ENCODE measurements around the gene ZNF579. TPM values are rescaled to one million over a fixed set of nuclear protein-coding genes. Genes with fewer than 3 reads are reported as not detected.

The ZNF579 gene
- total and polyA plus RNA-seq, 2 donors (not counting 3 experiments of a cell fraction or from before 2014, with no cell fraction given) = 11.6 to 15.7 TPM

GRCh38 chr19:55623130-55623529, 42.5 kb upstream of the ZNF579 start:
- Histone ChIP-seq H3K36me3 (ENCODE audit: control insufficient read depth in 2 of 2, extremely low read depth in 1 of 2, insufficient read depth in 2 of 2, low read length in 2 of 2) (peaks cover 0 to 3% of the 10 kb centered on the region in 2 experiments), H3K4me1 (ENCODE audit: control insufficient read depth, extremely low read depth, insufficient read depth, low read length) (peaks cover 6% of the 10 kb centered on the region), H3K9me1 (replicated peaks; ENCODE audit: control insufficient read depth, extremely low read depth, insufficient read depth, low read length) (no peaks in the 10 kb centered on the region), H3K9ac (replicated peaks; ENCODE audit: extremely low read depth, insufficient read depth, low read length) (no peak overlapping the region), H3K9me3 (replicated peaks; ENCODE audit: control insufficient read depth, insufficient read depth, low read length) (no peaks in the 10 kb centered on the region), H3K27me3 (ENCODE audit: control insufficient read depth in 2 of 2, insufficient read depth in 2 of 2, low read length in 2 of 2) (no peaks in the 10 kb centered on the region), H3K27ac (ENCODE audit: insufficient read depth, low read depth, low read length) (no peak overlapping the region), H3K79me2 (ENCODE audit: control insufficient read depth, insufficient read depth, low read length) (no peaks in the 10 kb centered on the region), H3K4me2 (ENCODE audit: insufficient read depth, low read length) (no peak overlapping the region), H4K20me1 (replicated peaks; ENCODE audit: control insufficient read depth, extremely low read depth, insufficient read depth, low read length) (no peaks in the 10 kb centered on the region), H2AFZ (ENCODE audit: low read depth, low read length) (no peak overlapping the region), H3K4me3 (replicated peaks in 1 of 3; ENCODE audit: insufficient read depth in 1 of 3, low read depth in 1 of 3, low read length in 3 of 3) (no peak overlapping the region)
- FAIRE-seq (no peak), DNase-seq (ENCODE audit: low read depth, low spot score) (no peak)
- POLR2A ChIA-PET = interaction anchor here (0.6 kb wide), 1 partner anchor 75 kb away, joined by 3 read pairs; no protein-coding TSS in a partner anchor
- no TSS peak for BruUV-seq (replicated peaks)
- intact Hi-C loops (cut with micrococcal nuclease) = no loop called here
- TF ChIP-seq EZH2 (IDR thresholded peaks at IDR 0.05; ENCODE audit: borderline replicate concordance, low read depth, low read length, severe bottlenecking) = no peak
- no peak for TF ChIP-seq MYC (IDR thresholded peaks at IDR 0.05; ENCODE audit: low read depth, low read length)
- TF ChIP-seq, protein P1, sequence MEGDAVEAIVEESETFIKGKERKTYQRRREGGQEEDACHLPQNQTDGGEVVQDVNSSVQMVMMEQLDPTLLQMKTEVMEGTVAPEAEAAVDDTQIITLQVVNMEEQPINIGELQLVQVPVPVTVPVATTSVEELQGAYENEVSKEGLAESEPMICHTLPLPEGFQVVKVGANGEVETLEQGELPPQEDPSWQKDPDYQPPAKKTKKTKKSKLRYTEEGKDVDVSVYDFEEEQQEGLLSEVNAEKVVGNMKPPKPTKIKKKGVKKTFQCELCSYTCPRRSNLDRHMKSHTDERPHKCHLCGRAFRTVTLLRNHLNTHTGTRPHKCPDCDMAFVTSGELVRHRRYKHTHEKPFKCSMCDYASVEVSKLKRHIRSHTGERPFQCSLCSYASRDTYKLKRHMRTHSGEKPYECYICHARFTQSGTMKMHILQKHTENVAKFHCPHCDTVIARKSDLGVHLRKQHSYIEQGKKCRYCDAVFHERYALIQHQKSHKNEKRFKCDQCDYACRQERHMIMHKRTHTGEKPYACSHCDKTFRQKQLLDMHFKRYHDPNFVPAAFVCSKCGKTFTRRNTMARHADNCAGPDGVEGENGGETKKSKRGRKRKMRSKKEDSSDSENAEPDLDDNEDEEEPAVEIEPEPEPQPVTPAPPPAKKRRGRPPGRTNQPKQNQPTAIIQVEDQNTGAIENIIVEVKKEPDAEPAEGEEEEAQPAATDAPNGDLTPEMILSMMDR (IDR thresholded peaks at IDR 0.05; ENCODE audit: extremely low read depth in 1 of 2, insufficient read depth in 1 of 2, low read depth in 1 of 2, low read length in 2 of 2) = no peak
- no peak for TF ChIP-seq FOS (IDR thresholded peaks at IDR 0.05; ENCODE audit: borderline replicate concordance, insufficient read depth, low read length)
- TF ChIP-seq POLR2A (IDR thresholded peaks at IDR 0.05; ENCODE audit: low read depth, low read length) = no peak
- dilution Hi-C loops (cut with MboI; ENCODE audit: extremely low pct_ligation_motif_present, low sequenced_read_pairs) = no loop called here
- CTCF ChIA-PET = interaction anchor here (0.7 to 1.0 kb wide), 2 partner anchors 8 to 17 kb away, joined by 3 to 4 read pairs; no protein-coding TSS in a partner anchor
